HG03103 (cell line): ENCODE data around the gene PDE6B.

Experiments
- ATAC-seq: cut with Tn5 transposase; IDR thresholded peaks from one replicate; pipeline ENCODE4 v1.9.1; 2021; ENCODE audit warnings: low read depth; ENCODE audit not compliant: unreplicated experiment

Gene PDE6B

GRCh38 chr4:621296-622070 is 3.9 kb upstream of the PDE6B start:
- ATAC-seq = no peak

DNA sequence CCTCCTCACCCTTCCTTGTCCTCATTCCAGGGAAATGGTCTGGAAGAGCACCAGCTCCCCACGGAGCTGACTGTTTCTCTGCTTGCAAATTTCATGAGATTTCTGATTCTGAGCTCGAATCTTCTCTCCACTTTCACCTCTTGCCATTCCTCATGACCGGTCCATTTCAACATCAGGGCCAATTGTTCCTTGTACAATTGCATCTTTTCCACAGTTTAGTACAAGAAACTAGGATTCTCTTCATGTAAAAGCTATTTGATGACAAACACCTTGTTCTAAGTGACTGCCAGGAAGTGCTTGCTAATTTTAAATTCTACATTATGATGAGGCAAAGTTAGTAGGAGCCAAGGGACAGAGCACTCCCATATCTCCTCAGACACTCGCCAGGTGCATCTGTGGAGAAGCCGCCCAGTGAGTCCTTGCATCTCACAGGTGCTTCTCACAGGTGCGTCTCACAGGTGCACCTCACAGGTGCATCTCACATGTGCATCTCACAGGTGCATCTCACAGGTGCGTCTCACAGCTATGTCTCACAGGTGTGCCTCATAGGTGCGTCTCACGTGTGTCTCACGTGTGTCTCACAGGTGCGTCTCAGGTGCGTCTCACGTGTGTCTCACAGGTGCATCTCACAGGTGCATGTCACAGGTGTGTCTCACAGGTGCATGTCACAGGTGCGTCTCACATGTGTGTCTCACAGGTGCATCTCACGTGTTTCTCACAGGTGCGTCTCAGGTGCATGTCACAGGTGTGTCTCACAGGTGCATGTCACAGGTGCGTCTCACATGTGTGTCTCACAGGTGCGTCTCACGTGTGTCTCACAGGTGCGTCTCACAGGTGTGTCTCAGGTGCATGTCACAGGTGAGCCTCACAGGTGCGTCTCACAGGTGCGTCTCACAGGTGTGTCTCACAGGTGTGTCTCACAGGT is 3.0 kb upstream of the PDE6B start:
- no peak for ATAC-seq

GRCh38 chr4:622996-623913 is 2.1 kb upstream of the PDE6B start:
- ATAC-seq = no peak

GRCh38 chr4:623914-624566 is 1.3 kb upstream of the PDE6B start:
- ATAC-seq = no peak

- no peak for ATAC-seq
Measured at GRCh38 chr4:625631-626161, 323 bp downstream of the PDE6B start.

DNA sequence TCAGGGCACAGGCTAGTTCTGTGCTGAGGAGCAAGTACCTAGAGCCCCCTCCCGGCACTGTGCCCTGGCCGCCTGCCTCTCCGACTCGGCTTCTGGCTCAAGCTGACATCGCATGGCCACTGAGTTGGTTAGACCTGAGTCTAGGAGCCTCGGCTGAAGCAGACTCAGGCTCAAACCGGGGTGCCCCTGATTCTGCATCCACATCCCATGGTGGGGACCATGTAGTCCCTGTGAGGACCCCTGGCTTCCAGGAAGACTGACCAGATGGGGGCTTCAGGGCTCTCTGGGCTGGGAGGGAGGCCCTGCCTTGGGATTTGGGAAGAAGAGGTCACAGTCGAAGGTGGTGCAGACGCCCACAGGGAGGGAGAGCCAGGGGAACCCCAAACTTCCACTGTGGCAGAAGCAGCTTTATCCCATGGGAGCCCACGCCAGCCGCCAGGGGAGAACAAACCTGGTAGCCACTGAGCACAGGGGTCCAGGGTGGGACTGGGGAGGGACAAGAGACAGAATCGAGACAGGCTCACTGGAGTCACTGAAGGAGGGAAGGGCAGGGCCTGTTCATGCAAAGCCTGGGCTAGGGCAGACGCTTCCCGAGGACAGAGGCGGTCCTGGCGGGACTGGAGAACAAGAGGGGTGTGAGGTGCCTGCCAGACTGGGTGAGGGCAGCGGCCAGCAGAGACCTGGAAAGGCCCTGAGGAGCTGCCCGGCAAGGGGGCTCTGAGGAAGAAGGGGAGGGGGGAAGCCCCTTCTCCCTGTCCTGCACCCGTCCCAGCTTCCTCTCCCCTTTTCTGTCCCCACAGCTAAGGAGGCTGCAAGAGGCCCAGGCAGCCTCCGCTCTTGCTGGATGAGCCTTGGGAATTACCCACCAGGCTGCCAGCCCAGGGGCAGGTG is 1.1 kb downstream of the PDE6B start:
- no peak for ATAC-seq

- no peak for ATAC-seq
Measured at GRCh38 chr4:627347-628125, 2.2 kb downstream of the PDE6B start.

- no peak for ATAC-seq
Measured at GRCh38 chr4:628311-628741, 3.0 kb downstream of the PDE6B start.

GRCh38 chr4:628821-629635 is 3.7 kb downstream of the PDE6B start:
- ATAC-seq = no peak

- ATAC-seq = no peak
Measured at GRCh38 chr4:629636-629914, 4.2 kb downstream of the PDE6B start.

DNA sequence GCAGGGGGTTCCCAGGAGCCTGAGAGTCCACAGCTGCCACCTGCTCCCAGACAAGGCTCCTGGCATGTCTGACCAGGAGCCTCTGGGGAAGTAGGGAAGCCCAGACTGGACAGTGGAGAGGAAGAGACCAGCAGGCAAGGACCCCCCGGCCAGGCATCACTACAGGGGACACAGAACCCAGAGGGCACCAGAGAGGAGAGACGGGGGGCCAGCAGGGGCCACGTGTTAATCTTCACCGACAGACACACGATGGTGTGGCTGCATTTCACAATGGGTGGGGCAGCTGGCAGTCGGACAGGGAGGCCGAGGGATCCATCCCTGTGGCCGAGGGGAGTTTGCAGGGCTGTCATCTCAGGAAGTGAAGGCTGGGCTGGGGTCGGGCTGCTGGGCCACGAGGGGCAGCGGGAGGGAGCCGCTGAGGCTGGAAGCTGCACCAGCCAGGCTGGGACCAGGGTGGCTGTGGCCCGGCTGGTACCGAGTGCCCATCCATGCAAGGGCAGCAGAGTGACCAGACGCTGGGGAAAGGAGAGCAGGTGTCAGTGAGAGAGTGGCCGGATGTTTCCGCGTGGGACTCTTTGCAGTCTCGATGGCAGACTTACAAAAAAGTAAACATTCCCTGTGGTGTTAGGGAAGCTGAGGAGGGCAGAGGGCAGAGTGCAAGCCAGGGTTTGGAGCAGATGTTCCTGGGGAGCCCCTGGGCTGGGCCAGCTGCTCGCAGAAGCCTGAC is 4.7 kb downstream of the PDE6B start:
- ATAC-seq = no peak

DNA sequence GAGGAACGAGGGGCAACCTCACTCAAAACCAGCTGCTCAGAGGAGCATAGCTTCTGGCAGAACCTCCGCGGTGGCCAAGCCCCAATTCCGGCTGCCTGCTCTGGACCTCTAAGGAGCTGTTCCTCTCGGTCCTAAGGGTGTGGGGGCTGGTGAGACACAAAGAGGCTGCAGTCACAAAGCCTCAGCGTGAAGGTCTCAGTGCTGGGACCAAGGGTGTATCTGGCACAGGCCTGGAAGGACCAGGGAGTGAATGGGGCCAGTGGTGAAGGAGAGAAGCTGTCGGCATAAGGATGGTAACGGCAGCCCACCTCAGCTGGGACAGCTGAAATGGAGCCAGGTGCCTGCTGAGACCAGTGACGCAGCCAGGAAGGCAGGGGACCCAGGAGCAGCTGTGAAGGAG is 5.3 kb downstream of the PDE6B start:
- no peak for ATAC-seq

DNA sequence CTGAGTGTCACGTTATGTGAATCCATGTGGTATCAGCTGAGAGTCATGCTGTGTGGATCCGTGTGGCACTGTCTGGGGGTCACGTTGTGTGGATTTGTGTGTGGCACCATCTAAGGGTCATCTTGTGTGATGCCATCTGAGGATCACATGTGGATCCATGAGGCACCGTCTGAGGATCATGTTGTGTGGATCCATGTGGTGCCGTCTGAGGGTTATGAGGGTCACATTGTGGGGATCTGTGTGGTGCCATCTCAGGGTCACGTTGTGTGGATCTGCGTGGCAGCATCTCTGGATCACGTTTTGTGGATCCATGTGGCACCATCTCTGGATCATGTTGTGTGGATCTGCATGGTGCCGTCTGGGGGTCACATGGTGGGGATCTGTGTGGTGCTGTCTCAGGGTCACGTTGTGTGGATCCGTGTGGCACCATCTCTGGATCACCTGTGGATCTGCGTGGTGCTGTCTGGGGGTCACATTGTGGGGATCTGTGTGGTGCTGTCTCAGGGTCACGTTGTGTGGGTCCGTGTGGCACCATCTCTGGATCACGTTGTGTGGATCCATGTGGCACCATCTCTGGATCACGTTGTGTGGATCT is 6.9 kb downstream of the PDE6B start:
- ATAC-seq = no peak

DNA sequence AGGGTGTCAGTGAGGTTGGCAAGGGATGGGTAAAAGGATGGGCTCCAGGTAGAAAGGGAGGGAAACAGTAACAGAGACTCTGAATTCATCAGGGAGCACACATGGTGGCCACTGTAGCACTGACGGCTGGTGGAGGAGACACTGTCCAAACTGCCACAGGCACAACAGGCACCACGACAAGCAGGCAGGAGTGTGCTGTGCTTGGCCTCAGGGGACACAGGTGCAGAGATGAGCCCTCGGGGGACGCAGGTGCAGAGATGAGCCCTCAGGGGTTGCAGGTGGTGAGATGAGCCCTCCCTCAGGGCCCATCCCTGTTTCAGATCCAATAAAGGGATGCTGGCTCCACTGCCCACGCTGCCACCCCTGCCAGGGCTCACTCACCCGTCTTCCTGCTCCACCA is 7.6 kb downstream of the PDE6B start:
- no peak for ATAC-seq

DNA sequence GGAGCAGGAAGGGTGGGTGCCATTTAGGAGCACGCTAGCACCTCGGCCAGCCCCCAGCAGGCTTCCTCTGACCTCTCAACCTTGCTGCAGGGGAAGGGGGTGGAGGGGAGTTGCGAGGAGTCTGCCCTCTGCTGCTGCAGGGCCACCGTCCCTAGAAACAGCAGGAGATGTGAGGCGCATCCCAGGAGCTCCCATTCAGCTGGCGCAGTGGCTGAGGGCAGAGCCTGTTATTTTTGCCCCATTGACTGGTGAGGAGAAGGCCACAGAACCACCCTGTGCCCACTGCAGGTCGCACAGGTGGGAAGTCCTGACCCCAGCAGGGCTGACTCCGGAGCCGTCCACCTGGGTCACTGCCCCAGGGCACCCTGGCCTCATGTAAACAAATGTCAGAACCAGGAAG is 8.0 kb downstream of the PDE6B start:
- ATAC-seq = no peak

- no peak for ATAC-seq
Measured at GRCh38 chr4:633976-634598, 8.7 kb downstream of the PDE6B start.
